IPS-18c (cell line): ENCODE results near the gene METTL22.

Source experiments
- H3K4me3 ChIP-seq: 2 replicates; pipeline ENCODE4 v1.7.0; 2013; ENCODE audit warnings: low read depth, mild to moderate bottlenecking, low read length, moderate library complexity; ENCODE audit not compliant: insufficient read depth
- H3K9me3 ChIP-seq: one replicate; pipeline ENCODE4 v1.6.1; 2013; ENCODE audit warnings: mild to moderate bottlenecking, low read length, moderate library complexity; ENCODE audit not compliant: control insufficient read depth, insufficient read depth

Gene METTL22

DNA sequence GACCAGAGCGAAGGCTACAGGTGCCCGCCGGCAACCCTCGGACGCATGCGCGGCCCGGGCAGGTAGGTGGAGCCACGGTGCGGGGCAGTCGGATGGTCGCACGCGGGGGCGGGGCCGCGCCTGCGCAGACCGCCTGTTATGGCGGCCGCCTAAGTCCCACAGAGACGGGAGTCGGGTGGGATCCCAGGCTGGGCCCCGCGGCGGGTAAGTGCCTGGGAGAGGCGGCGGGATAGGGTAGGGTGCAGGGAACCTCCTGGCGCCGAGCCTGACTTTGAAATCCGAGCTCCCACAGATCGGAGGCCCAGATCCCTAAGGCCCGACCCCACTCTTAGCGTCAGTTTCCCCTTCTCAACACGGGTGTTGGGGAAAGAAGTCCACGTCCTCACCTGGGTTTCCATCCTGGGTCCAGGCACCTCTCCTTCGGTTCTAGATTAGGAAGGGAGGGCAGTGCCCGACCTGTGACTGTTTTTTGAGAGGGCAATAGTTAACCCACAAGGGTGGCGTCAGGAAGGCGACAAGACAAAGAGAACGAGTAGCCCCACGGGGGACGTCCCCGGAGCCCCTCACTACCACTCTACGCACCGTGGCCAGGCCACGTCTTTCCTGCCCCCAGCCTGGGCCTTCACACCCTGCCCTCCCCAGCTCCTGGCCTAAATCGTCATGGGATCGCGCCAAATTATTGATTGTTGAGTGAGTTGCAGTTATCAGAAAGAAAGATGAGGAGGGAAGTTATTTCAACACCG is at the start of gene METTL22:
METTL22 (plus strand) TSS at position 127 of the 743 bp plus-strand sequence. CDS start 3,968 bp downstream, outside the sequence.
- peak within 1 kb of the TSS; percentile 99 for H3K4me3 ChIP-seq
- H3K9me3 ChIP-seq = no peaks in the 10 kb centered on the region

DNA sequence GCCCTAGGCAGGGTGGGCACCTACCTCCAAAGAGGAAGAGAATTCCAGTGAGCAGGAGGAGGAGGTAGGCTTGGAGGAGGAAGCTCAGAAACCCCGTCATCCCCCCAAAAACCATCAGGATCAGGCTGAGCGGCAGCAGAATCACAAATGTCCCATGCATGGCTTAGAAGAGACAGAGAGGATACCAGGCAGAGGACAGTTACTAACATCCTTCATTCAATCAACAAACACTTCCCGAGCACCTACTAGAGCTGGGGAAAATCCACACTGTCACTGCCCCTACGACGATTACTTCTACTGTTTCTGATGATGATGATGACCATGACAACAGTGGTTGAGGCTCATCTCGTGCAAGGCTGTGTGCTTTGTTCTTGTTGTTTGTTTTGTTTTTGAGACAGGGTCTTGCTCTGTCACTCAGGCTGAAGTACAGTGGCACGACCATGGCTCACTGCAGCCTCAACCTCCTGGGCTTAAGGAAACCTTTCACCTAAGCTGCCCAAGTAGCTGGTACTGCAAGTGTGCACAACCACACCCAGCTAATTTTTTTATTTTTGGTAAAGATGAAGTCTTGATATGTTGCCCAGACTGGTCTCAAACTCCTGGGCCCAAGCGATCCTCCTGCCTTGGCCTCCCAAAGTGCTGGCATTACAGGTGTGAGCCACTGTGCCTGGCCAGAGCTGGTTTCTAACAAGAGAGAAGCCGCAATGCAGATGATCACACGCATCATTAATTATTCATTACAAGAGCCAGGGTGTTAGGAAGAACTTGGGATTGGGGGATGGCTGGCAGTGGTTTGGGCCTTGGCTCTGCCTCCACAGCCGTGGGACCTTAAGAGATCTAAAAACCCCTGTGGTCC is 49.2 kb upstream of the METTL22 start:
- H3K9me3 ChIP-seq = no peaks in the 10 kb centered on the region
- no peak overlapping the region for H3K4me3 ChIP-seq

DNA sequence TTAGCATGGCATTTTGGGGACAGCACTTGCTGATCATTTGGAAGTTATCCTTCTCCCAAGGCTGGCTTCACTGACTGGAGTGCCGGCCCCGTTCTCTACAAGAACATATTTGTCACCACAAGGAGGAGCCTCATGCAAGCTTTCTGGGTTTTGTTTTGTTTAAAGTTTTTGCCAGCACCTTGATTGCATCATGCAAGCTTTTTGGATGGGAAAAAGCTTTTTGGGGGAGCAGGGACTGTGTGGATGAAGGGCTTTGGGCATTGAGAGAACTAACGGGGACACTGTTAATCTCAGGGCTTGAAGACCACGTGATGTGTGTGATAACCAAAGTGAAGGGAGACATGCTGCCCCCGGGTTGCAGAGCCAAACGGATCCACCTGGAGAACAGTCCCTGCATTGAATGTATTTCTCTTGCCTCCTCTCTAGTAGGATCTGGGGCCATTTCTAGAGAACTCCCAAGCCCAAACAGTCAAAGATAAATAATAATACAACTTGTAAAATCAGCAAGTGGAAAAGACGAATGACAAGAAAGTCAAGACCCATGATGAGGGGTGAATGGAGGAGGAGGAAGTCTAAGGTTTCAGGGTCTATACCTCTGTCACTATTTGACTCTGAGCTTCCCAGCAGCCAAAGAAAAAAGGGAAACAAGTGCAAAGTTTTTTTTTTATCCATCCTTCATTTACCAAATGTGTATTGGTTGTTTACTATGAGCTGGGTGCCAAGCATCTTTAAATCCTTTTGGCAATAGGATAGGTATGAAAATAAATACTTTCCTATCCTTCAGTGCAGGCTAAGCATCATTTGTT is 48.4 kb upstream of the METTL22 start:
- Histone ChIP-seq H3K4me3 (no peak overlapping the region), H3K9me3 (no peaks in the 10 kb centered on the region)

DNA sequence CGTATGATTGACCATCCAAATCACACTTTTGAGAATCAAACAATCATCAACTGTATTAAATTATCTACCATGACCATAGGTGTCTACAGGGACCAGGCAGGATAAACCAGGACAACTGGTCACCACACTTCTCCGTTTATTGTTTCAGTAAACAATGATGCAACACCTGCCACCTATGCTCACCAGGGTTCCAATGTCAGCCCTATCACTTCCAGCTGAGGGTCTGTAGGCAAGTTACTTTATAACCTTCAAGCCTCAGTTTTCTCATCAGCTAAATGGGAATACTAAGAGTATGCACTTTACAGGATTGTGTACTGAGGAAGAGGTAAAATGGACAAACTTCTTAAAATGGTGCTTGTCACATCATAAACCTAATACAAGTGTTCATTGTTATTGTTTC is 46.1 kb upstream of the METTL22 start:
- no peak overlapping the region for H3K4me3 ChIP-seq
- no peaks in the 10 kb centered on the region for H3K9me3 ChIP-seq

DNA sequence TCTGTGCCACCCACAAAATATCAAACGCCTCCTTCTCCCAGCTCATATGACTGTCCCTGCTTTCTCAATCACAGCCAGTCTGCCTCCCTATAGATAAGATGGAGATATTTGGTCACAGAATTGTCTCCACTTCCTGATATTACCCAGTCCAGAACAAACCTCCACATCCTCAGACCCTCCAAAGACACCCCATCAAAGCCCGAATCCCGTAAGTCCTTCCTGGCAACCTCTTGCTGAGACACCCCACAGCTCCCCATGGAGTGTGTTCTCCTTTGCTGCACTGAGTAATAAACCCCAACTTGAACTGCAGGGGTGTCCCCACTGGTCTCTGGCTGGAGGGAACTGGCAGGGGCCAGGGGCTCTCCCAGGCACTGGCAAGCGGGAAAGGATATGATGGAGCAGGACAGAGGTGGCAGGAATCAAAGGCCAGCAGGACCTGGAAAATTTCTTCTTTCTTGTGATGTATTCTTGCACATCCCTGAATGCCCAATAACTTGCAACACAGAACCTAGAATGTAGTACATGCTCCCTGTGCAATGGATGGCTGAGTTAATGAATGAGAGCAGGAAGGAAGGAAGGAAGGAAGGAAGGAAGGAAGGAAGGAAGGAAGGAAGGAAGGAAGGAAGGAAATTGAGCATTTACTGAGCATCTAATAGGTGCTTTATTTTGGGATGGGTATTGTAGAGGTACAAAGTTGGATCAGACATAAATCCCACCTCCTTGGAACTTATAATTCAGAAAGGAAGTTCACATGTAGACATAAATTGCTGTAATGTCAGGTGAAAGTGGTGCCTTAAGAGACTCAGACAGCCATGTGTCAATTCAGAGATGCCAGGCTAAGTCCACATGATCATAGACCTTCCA is 45.1 kb upstream of the METTL22 start:
- Histone ChIP-seq H3K4me3 (no peak overlapping the region), H3K9me3 (no peaks in the 10 kb centered on the region)

- no peaks in the 10 kb centered on the region for H3K9me3 ChIP-seq
- no peak overlapping the region for H3K4me3 ChIP-seq
Measured at GRCh38 chr16:8577678-8578304, 43.7 kb upstream of the METTL22 start.

GRCh38 chr16:8579559-8579958 is 41.9 kb upstream of the METTL22 start:
- Histone ChIP-seq H3K4me3 (no peak overlapping the region), H3K9me3 (no peaks in the 10 kb centered on the region)

DNA sequence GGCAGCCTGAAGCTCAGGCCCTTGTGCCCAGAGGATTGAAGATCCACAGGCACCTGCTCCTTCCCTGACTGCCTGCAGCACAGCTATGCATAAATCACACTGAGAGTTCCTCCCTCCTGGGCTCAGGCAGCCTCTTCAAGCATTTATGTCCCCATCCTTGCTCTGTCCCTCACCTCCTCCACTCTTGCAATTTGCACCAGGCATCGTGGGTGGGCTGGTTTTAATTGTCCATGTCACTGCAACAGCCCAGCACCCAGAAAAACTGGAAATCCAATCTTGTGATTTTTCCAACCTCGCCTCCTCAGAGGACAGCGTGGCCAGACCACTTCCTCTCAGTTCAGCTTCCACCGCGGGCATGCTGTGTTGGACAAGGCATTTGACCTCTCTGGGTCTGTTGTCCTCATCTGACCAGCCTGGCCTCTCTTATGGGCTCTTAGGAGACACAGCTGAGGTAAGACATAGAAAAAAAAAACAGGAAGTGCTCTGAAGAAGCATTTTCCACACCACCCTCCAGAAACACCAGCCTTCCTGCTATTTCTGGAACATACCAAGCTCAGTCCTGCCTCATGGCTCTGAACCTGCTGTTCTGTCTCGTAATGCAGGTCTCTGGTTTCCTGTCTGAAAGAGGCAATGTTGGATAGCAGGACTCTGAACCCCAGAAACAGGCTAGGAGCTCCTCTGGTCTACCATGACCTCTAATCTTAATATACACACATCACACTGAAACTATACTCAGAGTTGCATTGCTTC is 39.5 kb upstream of the METTL22 start:
- H3K4me3 ChIP-seq = no peak overlapping the region

GRCh38 chr16:8583199-8583598 is 38.3 kb upstream of the METTL22 start:
- H3K9me3 ChIP-seq = no peaks in the 10 kb centered on the region

More for the DNA sequence above, 39.5 kb upstream of the METTL22 start:
- no peaks in the 10 kb centered on the region for H3K9me3 ChIP-seq

DNA sequence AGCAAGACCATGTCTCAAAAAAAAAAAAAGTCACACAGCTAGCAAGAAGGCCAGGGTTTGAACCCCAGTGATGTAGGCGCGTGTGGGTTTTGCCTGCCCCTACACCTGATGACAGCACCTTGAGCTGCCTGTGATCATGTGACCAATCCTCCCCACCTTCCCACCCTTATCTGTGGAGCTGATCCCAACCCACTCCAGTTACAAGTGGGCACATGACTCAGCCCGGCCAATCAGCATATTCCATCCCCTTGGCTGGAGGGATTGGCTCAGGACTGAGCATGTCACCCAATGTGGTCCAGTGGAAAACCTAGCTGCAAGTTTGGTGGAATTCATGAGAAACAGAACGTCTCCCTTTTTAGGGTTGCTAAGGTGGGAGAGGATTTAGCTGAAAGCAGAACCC is 37.8 kb upstream of the METTL22 start:
- no peaks in the 10 kb centered on the region for H3K9me3 ChIP-seq
- no peak overlapping the region for H3K4me3 ChIP-seq

More at GRCh38 chr16:8583199-8583598, 38.3 kb upstream of the METTL22 start:
- no peak overlapping the region for H3K4me3 ChIP-seq

DNA sequence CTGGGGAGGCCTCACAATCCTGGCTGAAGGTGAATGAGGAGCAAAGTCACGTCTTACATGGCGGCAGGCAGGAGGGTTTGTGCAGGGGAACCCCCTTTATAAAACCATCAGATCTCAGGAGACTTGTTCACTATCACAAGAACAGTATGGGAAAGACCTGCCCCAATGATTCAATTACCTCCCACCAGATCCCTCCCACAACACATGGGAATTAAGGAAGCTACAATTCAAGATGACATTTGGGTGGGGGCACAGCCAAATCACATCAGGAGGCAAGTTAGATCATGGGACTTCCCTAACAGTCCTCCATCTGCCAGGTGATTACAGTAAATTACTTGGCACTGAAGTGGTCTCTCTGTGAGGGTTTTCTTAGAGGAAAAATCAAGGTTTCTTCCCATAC is 36.5 kb upstream of the METTL22 start:
- Histone ChIP-seq H3K9me3 (no peaks in the 10 kb centered on the region), H3K4me3 (no peak overlapping the region)

- no peak overlapping the region for H3K4me3 ChIP-seq
- H3K9me3 ChIP-seq = no peaks in the 10 kb centered on the region
Measured at GRCh38 chr16:8585857-8586256, 35.6 kb upstream of the METTL22 start.

DNA sequence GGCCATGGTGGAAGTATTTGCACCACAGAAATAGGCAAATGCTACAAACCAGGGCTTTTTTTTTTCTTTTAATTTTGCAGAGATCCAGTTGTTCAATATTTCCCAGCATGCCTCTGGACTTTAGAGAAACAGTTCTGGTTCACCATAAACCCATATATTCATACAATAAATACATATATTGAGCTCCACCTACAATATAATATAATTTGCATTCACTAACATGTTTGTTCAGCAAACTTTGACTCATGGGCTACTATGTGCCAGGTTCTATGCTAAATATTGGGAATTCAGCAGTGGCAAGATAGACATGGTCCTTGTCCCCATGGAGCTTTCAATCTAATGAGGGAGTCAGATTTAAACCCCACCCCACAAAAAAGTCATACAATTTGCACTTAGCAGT is 34.4 kb upstream of the METTL22 start:
- Histone ChIP-seq H3K4me3 (no peak overlapping the region), H3K9me3 (no peaks in the 10 kb centered on the region)

GRCh38 chr16:8588682-8589056 is 32.8 kb upstream of the METTL22 start:
- no peaks in the 10 kb centered on the region for H3K9me3 ChIP-seq
- peak overlapping the region; percentile 63; the same call in 1 of the 2 replicates for H3K4me3 ChIP-seq

GRCh38 chr16:8589057-8589899 is 32.2 kb upstream of the METTL22 start:
- peak overlapping the region; percentile 63 for H3K4me3 ChIP-seq
- H3K9me3 ChIP-seq = no peaks in the 10 kb centered on the region
